Retinal pigment epithelial cell (primary cell): ENCODE measurements around the gene NCAPD2.

Experiments
- DNase-seq: peaks from one replicate; pipeline ENCODE4 v3.0.0-alpha.2; 2010; ENCODE audit warnings: low read depth
- H3K4me3 ChIP-seq: 2 replicates; pipeline ENCODE4 v1.5.1; 2011; ENCODE audit warnings: mild to moderate bottlenecking, low read length, control low read depth, moderate library complexity
- CTCF ChIP-seq: conservative IDR thresholded peaks from 2 replicates; pipeline ENCODE4 v1.5.1; 2011; ENCODE audit warnings: low read depth, low read length, control low read depth, inconsistent platforms

The NCAPD2 gene

GRCh38 chr12:6570264-6570887 is 76.5 kb downstream of the NCAPD2 start:
- peak; percentile 63 for TF ChIP-seq CTCF
- H3K4me3 ChIP-seq, result no peak overlapping the region
- no peak for DNase-seq

- TF ChIP-seq CTCF, result no peak
- DNase-seq, result no peak
- no peak overlapping the region for H3K4me3 ChIP-seq
Observed at GRCh38 chr12:6573001-6573400, 79.1 kb downstream of the NCAPD2 start.

GRCh38 chr12:6574576-6575295 is 80.8 kb downstream of the NCAPD2 start:
- no peak for DNase-seq

GRCh38 chr12:6575648-6576047 is 81.7 kb downstream of the NCAPD2 start:
- DNase-seq, result no peak
- no peak overlapping the region for H3K4me3 ChIP-seq
- TF ChIP-seq CTCF, result no peak

More at GRCh38 chr12:6574576-6575295, 80.8 kb downstream of the NCAPD2 start:
- TF ChIP-seq CTCF, result no peak
- H3K4me3 ChIP-seq, result no peak overlapping the region
